ENCODE measurements around the gene CSHL1. TPM values are rescaled to one million over a fixed set of nuclear protein-coding genes. Genes with fewer than 3 reads are reported as not detected.
"Not testable (repeated sequence)": the region's sequence is repeated elsewhere in the genome, so short reads cannot be mapped to it uniquely, and the experiment has no call there.

The CSHL1 gene
- total and polyA plus RNA-seq, 5 experiments from 2014 or later, result not detected

DNA sequence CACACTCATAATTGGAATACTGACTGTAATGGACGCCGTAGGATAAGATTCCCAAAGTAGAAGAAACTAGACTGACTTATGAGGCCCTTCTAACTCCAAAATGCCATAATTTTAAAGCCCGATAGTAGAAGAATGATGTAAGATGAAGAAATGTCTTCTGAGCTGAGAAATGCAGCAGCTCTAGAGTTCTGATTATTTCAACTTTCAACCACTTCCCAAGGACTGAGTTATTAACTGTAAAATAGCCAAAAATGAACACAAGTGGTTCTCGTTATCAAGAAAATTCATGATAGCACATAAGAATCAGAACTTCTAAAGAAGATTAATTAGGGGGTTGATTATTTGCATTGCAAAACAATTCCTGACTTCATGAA, 40.8 kb downstream of the CSHL1 start:
- H3K27me3 Mint-ChIP-seq, DNase-seq, H3K36me3 Mint-ChIP-seq, ATAC-seq, H3K9me3 Mint-ChIP-seq, POLR2A ChIA-PET, H3K4me1 Mint-ChIP-seq, H3K27ac Mint-ChIP-seq, H3K4me3 Mint-ChIP-seq: not testable (repeated sequence)

DNA sequence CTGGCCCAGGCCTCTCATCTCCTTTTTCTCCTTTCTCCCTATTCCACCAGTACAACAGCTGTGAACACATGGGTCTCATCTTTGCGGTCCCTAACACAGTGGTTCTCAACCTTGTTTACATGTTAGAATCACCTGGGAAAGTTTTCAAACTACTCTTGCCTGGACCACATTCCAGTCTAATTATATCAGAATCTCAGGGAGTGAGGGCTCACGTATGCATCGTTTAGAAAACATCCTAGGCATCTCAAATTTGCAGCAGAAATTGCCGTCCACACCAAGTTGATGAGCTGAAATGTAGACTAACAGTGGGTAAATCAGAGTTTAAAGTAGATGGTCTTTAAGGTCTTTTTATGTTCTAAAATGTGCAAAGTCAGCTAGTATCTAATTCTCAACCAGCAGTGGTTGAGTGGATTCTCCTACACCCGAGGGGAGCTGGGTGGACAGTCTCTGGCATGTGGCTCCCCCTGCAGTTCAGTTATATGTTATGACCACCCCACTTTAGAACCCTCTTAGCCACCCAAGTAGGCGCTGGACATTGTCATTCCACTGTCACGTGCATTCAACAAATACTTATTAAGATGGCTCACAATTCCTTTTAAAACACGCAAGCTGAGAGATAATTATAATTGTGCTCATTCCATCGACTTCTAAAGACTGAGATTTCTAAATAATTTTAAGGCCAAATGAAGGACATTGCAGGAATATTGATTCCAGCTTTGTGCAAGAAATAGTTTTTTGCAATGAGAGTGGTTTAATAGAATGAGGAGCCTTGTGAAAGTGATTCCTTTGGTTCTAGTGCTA, 41.4 kb downstream of the CSHL1 start:
- H3K36me3 Mint-ChIP-seq, POLR2A ChIA-PET, ATAC-seq, DNase-seq, H3K9me3 Mint-ChIP-seq, H3K4me1 Mint-ChIP-seq, H3K27me3 Mint-ChIP-seq, H3K27ac Mint-ChIP-seq, H3K4me3 Mint-ChIP-seq: not testable (repeated sequence)

DNA sequence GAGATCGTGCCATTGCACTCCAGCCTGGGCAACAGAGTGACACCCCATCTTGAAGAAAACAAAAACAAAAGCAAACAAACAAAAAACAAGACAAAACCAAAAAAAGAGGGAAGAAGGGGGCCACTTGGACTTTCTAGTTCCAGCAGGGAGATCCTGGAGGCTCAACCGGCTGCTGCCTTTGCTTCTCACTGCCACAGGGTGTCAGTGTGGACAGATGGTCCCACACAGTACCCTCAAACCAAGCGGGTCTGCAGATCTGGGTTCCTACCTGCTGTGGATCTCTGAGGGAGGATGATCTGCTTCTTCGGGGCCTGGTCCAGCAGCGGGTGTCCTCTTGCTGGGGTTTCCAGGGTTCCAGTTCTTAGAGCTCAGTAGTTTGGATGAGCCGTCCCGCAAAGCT, 44.4 kb downstream of the CSHL1 start:
- H3K36me3 Mint-ChIP-seq, DNase-seq, H3K4me3 Mint-ChIP-seq, H3K4me1 Mint-ChIP-seq, POLR2A ChIA-PET, H3K9me3 Mint-ChIP-seq, H3K27ac Mint-ChIP-seq, H3K27me3 Mint-ChIP-seq: not testable (repeated sequence)
- peak in 1 of 2 donors; percentile 39 for ATAC-seq

Other genes starting within 250 kb of the CSHL1 start
- gene LIMD2, start 211.1 kb downstream of the CSHL1 start, total RNA-seq, result 100 to 1,000 TPM; 936 to 980 TPM
- 100 to 1,000 TPM; 390 to 700 (median 632) TPM for gene LIMD2, start 211.1 kb downstream of the CSHL1 start, polyA plus RNA-seq
- gene STRADA, start 169.5 kb downstream of the CSHL1 start, total RNA-seq, result 10 to 100 TPM; 57.0 to 57.1 TPM
- gene STRADA, start 169.5 kb downstream of the CSHL1 start, polyA plus RNA-seq, result 10 to 100 TPM; 17.8 to 24.5 (median 23.6) TPM
- 10 to 100 TPM; 29.5 to 34.9 TPM for gene CCDC47, start 137.7 kb downstream of the CSHL1 start, total RNA-seq
- gene CCDC47, start 137.7 kb downstream of the CSHL1 start, polyA plus RNA-seq, result 10 to 100 TPM; 21.8 to 34.8 (median 26.0) TPM
- gene DDX42, start 137.1 kb downstream of the CSHL1 start, total RNA-seq, result 100 to 1,000 TPM; 169 to 175 TPM
- gene DDX42, start 137.1 kb downstream of the CSHL1 start, polyA plus RNA-seq, result 10 to 100 TPM in 2 of 3 donors, 1 to 10 TPM in 1; 8.9 to 18.5 (median 13.2) TPM
- 100 to 1,000 TPM; 139 to 143 TPM for gene PSMC5, start 83.8 kb downstream of the CSHL1 start, total RNA-seq
- 100 to 1,000 TPM; 173 to 214 (median 191) TPM for gene PSMC5, start 83.8 kb downstream of the CSHL1 start, polyA plus RNA-seq
- gene FTSJ3, start 83.6 kb downstream of the CSHL1 start, total RNA-seq, result 10 to 100 TPM; 71.9 to 75.7 TPM
- 10 to 100 TPM; 16.8 to 43.1 (median 24.0) TPM for gene FTSJ3, start 83.6 kb downstream of the CSHL1 start, polyA plus RNA-seq
- gene SMARCD2, start 68.6 kb downstream of the CSHL1 start, total RNA-seq, result 100 to 1,000 TPM; 105 to 110 TPM
- gene SMARCD2, start 68.6 kb downstream of the CSHL1 start, polyA plus RNA-seq, result 100 to 1,000 TPM in 1 of 3 donors, 10 to 100 TPM in 2; 65.9 to 112 (median 91.5) TPM
- not detected for gene CSH2, start 37.6 kb downstream of the CSHL1 start, total RNA-seq
- not detected for gene CSH2, start 37.6 kb downstream of the CSHL1 start, polyA plus RNA-seq
- not detected for gene GH2, start 29.3 kb downstream of the CSHL1 start, total RNA-seq
- gene GH2, start 29.3 kb downstream of the CSHL1 start, polyA plus RNA-seq, result not detected
- not detected for gene CSH1, start 14.7 kb downstream of the CSHL1 start, total RNA-seq
- gene CSH1, start 14.7 kb downstream of the CSHL1 start, polyA plus RNA-seq, result not detected
- gene GH1, start 7.6 kb upstream of the CSHL1 start, total RNA-seq, result not detected
- not detected for gene GH1, start 7.6 kb upstream of the CSHL1 start, polyA plus RNA-seq
- gene CD79B, start 21.1 kb upstream of the CSHL1 start, total RNA-seq, result 10 to 100 TPM; 40.0 to 42.8 TPM
- gene CD79B, start 21.1 kb upstream of the CSHL1 start, polyA plus RNA-seq, result 10 to 100 TPM; 14.5 to 21.9 (median 21.3) TPM
- under 1 TPM; 0.05 to 0.22 TPM for gene SCN4A, start 61.7 kb upstream of the CSHL1 start, total RNA-seq
- gene SCN4A, start 61.7 kb upstream of the CSHL1 start, polyA plus RNA-seq, result not detected
- under 1 TPM in 1 of 2 experiments, not detected in 1; 0.30 TPM for gene PRR29, start 87.1 kb upstream of the CSHL1 start, total RNA-seq
- gene PRR29, start 87.1 kb upstream of the CSHL1 start, polyA plus RNA-seq, result 1 to 10 TPM; 3.4 to 4.6 (median 3.7) TPM
- gene ICAM2, start 109.4 kb upstream of the CSHL1 start, total RNA-seq, result 10 to 100 TPM; 89.2 to 89.3 TPM
- gene ICAM2, start 109.4 kb upstream of the CSHL1 start, polyA plus RNA-seq, result 100 to 1,000 TPM; 218 to 306 (median 289) TPM
- 10 to 100 TPM; 23.6 to 24.0 TPM for gene ERN1, start 218.9 kb upstream of the CSHL1 start, total RNA-seq
- 10 to 100 TPM in 2 of 3 donors, 1 to 10 TPM in 1; 9.3 to 21.2 (median 11.5) TPM for gene ERN1, start 218.9 kb upstream of the CSHL1 start, polyA plus RNA-seq

Data from naive thymus-derived CD8-positive, alpha-beta T cell (primary cell).